HCT116 (cell line): ENCODE data around the gene CFAP43. TPM values are rescaled to one million over a fixed set of nuclear protein-coding genes. Genes with fewer than 3 reads are reported as not detected.
A peak's percentile ranks its signal among the peaks of the same experiment; 100 is the strongest.

ENCODE experiments used
- ATAC-seq: fragments of 200-7000 bp; cut with Tn5 transposase; 2 replicates; pipeline ENCODE4 v1.9.1; 2020; ENCODE audit warnings: mild to moderate bottlenecking, moderate library complexity
- BruUV-seq: library from RNA; stranded (reverse); fragments of 400-500 nt; replicated peaks from 2 replicates; lab custom pipeline; 2021; lab: Mats Ljungman, UMichigan
- CTCF ChIA-PET: fragments of 300-600 bp; sonication (Branson Sonifier 250); formaldehyde crosslinking; loops from one replicate; lab custom pipeline; 2021; ENCODE audit warnings: antibody characterized with exemption; lab: Charles Lee
- POLR2A ChIA-PET: fragments of 300-600, 350-600 bp; sonication (Branson Sonifier 250); formaldehyde crosslinking; loops from one replicate; lab custom pipeline; 2021; ENCODE audit warnings: antibody characterized with exemption; lab: Charles Lee
- RAD21 ChIA-PET, 2 experiments: fragments of 300-600 bp; sonication (Branson Sonifier 250); formaldehyde crosslinking; loops; one replicate each; lab custom pipeline; 2023; ENCODE audit warnings: low total read pairs in 2 of 2; ENCODE audit not compliant: uncharacterized antibody in 2 of 2, unreplicated experiment in 2 of 2, low non-redundant PET in 1 of 2; lab: Charles Lee
- DNase-seq: peaks from one replicate; pipeline ENCODE4 v3.0.0-alpha.2; 2010; ENCODE audit warnings: low read depth, low spot score
- H2AFZ ChIP-seq: fragments of 200-600 bp; shearing (Covaris generic), sonication (generic); 2 replicates; pipeline ENCODE4 v1.6.1; 2017; ENCODE audit warnings: low read depth, mixed run types, mixed read lengths, antibody characterized with exemption, low read length; ENCODE audit not compliant: poor library complexity, severe bottlenecking
- H3K27ac ChIP-seq: 2 replicates; pipeline ENCODE4 v1.5.1; 2012; ENCODE audit warnings: low read depth, low read length
- H3K27me3 ChIP-seq: fragments of 200-600 bp; sonication (generic); 2 replicates; pipeline ENCODE4 v1.6.1; 2016; ENCODE audit warnings: mixed run types, low read length, mixed read lengths; ENCODE audit not compliant: insufficient read depth
- H3K36me3 ChIP-seq, 2 experiments: fragments of 200-500 bp in 1 of 2; fragments of 200-600 bp in 1 of 2; sonication (Bioruptor generic) in 1 of 2; sonication (generic) in 1 of 2; 2 replicates each; pipeline versions ENCODE4 v1.5.1 to v1.6.1; 2014 to 2016; ENCODE audit warnings: low read length in 2 of 2, inconsistent platforms in 1 of 2, mixed read lengths in 1 of 2, mixed run types in 1 of 2; ENCODE audit not compliant: insufficient read depth in 2 of 2, control insufficient read depth in 1 of 2
- H3K4me1 ChIP-seq, 2 experiments: fragments of 200-600 bp in 1 of 2; sonication (generic) in 1 of 2; 2 replicates each; pipeline versions ENCODE4 v1.5.1 to v1.6.1; 2012 to 2017; ENCODE audit warnings: low read length in 2 of 2, inconsistent platforms in 1 of 2, mild to moderate bottlenecking in 1 of 2, mixed read lengths in 1 of 2, mixed run types in 1 of 2, moderate library complexity in 1 of 2; ENCODE audit not compliant: insufficient read depth in 2 of 2, control insufficient read depth in 1 of 2
- H3K4me2 ChIP-seq: fragments of 200-600 bp; sonication (generic); 2 replicates; pipeline ENCODE4 v1.6.1; 2017; ENCODE audit warnings: mixed run types, low read length, mixed read lengths
- H3K4me3 ChIP-seq, 2 experiments: fragments of 200-600 bp in 1 of 2; sonication (generic) in 1 of 2; replicated peaks in 1 of 2; 2 replicates each; pipeline ENCODE4 v1.5.1; 2011 to 2016; ENCODE audit warnings: low read length in 2 of 2, control low read depth in 1 of 2, low read depth in 1 of 2, mild to moderate bottlenecking in 1 of 2, mixed read lengths in 1 of 2, mixed run types in 1 of 2
- H3K79me2 ChIP-seq: fragments of 200-600 bp; sonication (generic); 2 replicates; pipeline ENCODE4 v1.6.1; 2017; ENCODE audit warnings: mild to moderate bottlenecking, mixed run types, low read length, moderate library complexity, mixed read lengths; ENCODE audit not compliant: insufficient read depth
- H3K9ac ChIP-seq: fragments of 200-600 bp; sonication (generic); 2 replicates; pipeline ENCODE4 v1.6.1; 2016; ENCODE audit warnings: low read length, mixed read lengths
- H3K9me2 ChIP-seq: fragments of 200-600 bp; sonication (generic), shearing (Covaris generic); 2 replicates; pipeline ENCODE4 v1.6.1; 2017; ENCODE audit warnings: mixed run types, mild to moderate bottlenecking, moderate library complexity; ENCODE audit not compliant: insufficient read depth
- H3K9me3 ChIP-seq, 2 experiments: fragments of 200-500 bp in 1 of 2; fragments of 200-600 bp in 1 of 2; sonication (Bioruptor generic) in 1 of 2; sonication (generic) in 1 of 2; 2 replicates each; pipeline ENCODE4 v1.6.1; 2014 to 2017; ENCODE audit warnings: low read length in 2 of 2, mixed read lengths in 2 of 2, inconsistent platforms in 1 of 2, low read depth in 1 of 2, mild to moderate bottlenecking in 1 of 2, mixed run types in 1 of 2, moderate library complexity in 1 of 2; ENCODE audit not compliant: control insufficient read depth in 1 of 2, insufficient read depth in 1 of 2
- H4K20me1 ChIP-seq: fragments of 200-600 bp; sonication (generic), shearing (Covaris generic); 2 replicates; pipeline ENCODE4 v1.6.1; 2017; ENCODE audit warnings: mixed run types, mild to moderate bottlenecking, moderate library complexity; ENCODE audit not compliant: insufficient read depth
- EGR1 ChIP-seq: IDR thresholded peaks from 2 replicates; pipeline ENCODE4 v1.6.1; 2012; ENCODE audit warnings: low read depth
- FOSL1 ChIP-seq: IDR thresholded peaks from 2 replicates; pipeline ENCODE4 v1.6.1; 2012; ENCODE audit warnings: low read depth
- POLR2A ChIP-seq: IDR thresholded peaks from 2 replicates; pipeline ENCODE4 v1.7.0; 2011; ENCODE audit warnings: borderline replicate concordance; ENCODE audit not compliant: insufficient read depth, insufficient read length; ENCODE audit errors: extremely low read depth
- RAD21 ChIP-seq: IDR thresholded peaks from 2 replicates; pipeline ENCODE4 v1.6.1; 2012; ENCODE audit warnings: low read depth, mild to moderate bottlenecking
- SP1 ChIP-seq: IDR thresholded peaks from 2 replicates; pipeline ENCODE4 v1.6.1; 2012; ENCODE audit warnings: low read depth
- SRF ChIP-seq: IDR thresholded peaks from 2 replicates; pipeline ENCODE4 v1.6.1; 2012; ENCODE audit warnings: low read depth
- TCF7L2 ChIP-seq: IDR thresholded peaks from 2 replicates; pipeline ENCODE4 v1.7.0; 2011; ENCODE audit warnings: borderline replicate concordance, inconsistent platforms; ENCODE audit not compliant: insufficient read depth, insufficient read length; ENCODE audit errors: extremely low read depth
- intact Hi-C: fragments of 100-400 bp; cut with micrococcal nuclease; formaldehyde crosslinking; loops from 2 replicates; pipeline ENCODE4 v1.10.0; 2022
- total RNA-seq: library from RNA; stranded (reverse); gene quantifications from one replicate; pipeline ENCODE4 v1.2.1, GENCODE V29; 2021; ENCODE audit not compliant: unreplicated experiment
- TF ChIP-seq, protein P1 (sequence below): IDR thresholded peaks from 2 replicates; pipeline ENCODE4 v1.6.1; 2012
- TF ChIP-seq, protein P2 (sequence below): IDR thresholded peaks from 2 replicates; pipeline ENCODE4 v1.6.1; 2011; ENCODE audit warnings: mild to moderate bottlenecking, low read length, moderate library complexity; ENCODE audit not compliant: insufficient replicate concordance; ENCODE audit errors: extremely low read depth
- TF ChIP-seq, protein P3 (sequence below), 3 experiments: fragments of 200-600 bp in 1 of 3; sonication (generic) in 1 of 3; IDR thresholded peaks in 2 of 3; conservative IDR thresholded peaks in 1 of 3; 2 replicates each; pipeline ENCODE4 v1.5.1; 2012 to 2017; ENCODE audit warnings: low read depth in 2 of 3, low read length in 2 of 3, antibody characterized with exemption in 1 of 3, borderline replicate concordance in 1 of 3, control low read depth in 1 of 3, mild to moderate bottlenecking in 1 of 3, mixed read lengths in 1 of 3, mixed run types in 1 of 3, moderate library complexity in 1 of 3; ENCODE audit not compliant: insufficient read depth in 1 of 3
- TF ChIP-seq, protein P4 (sequence below): IDR thresholded peaks from 2 replicates; pipeline ENCODE4 v1.6.1; 2012

Gene CFAP43
- total RNA-seq, 1 experiment from 2014 or later = 4.0 TPM

DNA sequence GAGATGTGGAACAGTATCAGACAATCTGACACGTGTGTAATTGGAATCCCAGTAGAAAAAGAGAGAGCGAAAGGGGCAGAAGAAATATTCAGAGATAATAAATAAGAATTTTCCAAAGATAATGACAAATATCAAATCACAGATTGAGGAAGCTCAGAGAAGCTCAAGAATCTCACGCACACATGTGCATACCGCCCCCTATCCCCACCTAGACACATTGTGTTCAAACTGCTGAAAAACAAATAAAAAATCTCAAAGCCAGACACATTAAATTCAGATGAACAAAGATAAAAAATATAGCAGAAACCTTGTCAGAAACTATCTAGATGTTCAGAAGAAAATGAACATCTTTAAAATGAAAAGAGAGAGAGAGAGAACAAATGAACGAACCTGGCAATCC lies 92.9 kb downstream of the CFAP43 start:
- CTCF ChIA-PET = interaction anchor here (0.5 to 4.4 kb wide), 12 partner anchors 9 to 144 kb away, joined by 3 to 44 read pairs (median 4); partner anchors contain the start of gene SFR1
- no TSS peak for BruUV-seq
- no peak overlapping the region for H3K9ac ChIP-seq
- ATAC-seq (peak; percentile 84), DNase-seq (no peak)
- H3K9me2 ChIP-seq = no peaks in the 10 kb centered on the region
- no peaks in the 10 kb centered on the region for H3K36me3 ChIP-seq
- no peaks in the 10 kb centered on the region for H3K4me1 ChIP-seq
- H3K79me2 ChIP-seq = no peaks in the 10 kb centered on the region
- no peaks in the 10 kb centered on the region for H3K9me3 ChIP-seq
- intact Hi-C loops = no loop called here
- TF ChIP-seq, protein P1, sequence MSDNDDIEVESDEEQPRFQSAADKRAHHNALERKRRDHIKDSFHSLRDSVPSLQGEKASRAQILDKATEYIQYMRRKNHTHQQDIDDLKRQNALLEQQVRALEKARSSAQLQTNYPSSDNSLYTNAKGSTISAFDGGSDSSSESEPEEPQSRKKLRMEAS = peak; percentile 11; the same call in 1 of the 2 replicates
- TF ChIP-seq SP1 (no peak), SRF (no peak), EGR1 (no peak), POLR2A (no peak), TCF7L2 (no peak), FOSL1 (no peak), RAD21 (peak; percentile 77)
- TF ChIP-seq, protein P2, sequence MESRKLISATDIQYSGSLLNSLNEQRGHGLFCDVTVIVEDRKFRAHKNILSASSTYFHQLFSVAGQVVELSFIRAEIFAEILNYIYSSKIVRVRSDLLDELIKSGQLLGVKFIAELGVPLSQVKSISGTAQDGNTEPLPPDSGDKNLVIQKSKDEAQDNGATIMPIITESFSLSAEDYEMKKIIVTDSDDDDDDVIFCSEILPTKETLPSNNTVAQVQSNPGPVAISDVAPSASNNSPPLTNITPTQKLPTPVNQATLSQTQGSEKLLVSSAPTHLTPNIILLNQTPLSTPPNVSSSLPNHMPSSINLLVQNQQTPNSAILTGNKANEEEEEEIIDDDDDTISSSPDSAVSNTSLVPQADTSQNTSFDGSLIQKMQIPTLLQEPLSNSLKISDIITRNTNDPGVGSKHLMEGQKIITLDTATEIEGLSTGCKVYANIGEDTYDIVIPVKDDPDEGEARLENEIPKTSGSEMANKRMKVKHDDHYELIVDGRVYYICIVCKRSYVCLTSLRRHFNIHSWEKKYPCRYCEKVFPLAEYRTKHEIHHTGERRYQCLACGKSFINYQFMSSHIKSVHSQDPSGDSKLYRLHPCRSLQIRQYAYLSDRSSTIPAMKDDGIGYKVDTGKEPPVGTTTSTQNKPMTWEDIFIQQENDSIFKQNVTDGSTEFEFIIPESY = no peak
- TF ChIP-seq, protein P3, sequence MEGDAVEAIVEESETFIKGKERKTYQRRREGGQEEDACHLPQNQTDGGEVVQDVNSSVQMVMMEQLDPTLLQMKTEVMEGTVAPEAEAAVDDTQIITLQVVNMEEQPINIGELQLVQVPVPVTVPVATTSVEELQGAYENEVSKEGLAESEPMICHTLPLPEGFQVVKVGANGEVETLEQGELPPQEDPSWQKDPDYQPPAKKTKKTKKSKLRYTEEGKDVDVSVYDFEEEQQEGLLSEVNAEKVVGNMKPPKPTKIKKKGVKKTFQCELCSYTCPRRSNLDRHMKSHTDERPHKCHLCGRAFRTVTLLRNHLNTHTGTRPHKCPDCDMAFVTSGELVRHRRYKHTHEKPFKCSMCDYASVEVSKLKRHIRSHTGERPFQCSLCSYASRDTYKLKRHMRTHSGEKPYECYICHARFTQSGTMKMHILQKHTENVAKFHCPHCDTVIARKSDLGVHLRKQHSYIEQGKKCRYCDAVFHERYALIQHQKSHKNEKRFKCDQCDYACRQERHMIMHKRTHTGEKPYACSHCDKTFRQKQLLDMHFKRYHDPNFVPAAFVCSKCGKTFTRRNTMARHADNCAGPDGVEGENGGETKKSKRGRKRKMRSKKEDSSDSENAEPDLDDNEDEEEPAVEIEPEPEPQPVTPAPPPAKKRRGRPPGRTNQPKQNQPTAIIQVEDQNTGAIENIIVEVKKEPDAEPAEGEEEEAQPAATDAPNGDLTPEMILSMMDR (IDR thresholded peaks at IDR 0.05 in 2 of 3, conservative IDR thresholded peaks at IDR 0.05 in 1 of 3; ENCODE audit: borderline replicate concordance in 1 of 3, insufficient read depth in 1 of 3, low read depth in 2 of 3, low read length in 2 of 3) = peak; percentile 52 to 86 (median 80); a peak in 5 of 6 replicates
- TF ChIP-seq, protein P4, sequence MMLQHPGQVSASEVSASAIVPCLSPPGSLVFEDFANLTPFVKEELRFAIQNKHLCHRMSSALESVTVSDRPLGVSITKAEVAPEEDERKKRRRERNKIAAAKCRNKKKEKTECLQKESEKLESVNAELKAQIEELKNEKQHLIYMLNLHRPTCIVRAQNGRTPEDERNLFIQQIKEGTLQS = no peak
- TF ChIP-seq, all 23 proteins: peak for 3
- Histone ChIP-seq H4K20me1 (no peaks in the 10 kb centered on the region), H3K4me2 (no peak overlapping the region), H3K4me3 (no peak overlapping the region), H3K27ac (no peak overlapping the region), H3K27me3 (no peaks in the 10 kb centered on the region), H2AFZ (peak overlapping the region; percentile 56)
- ChIA-PET RAD21 (no interaction called here), POLR2A (interaction anchor here (1.0 kb wide), 1 partner anchor 130 kb away, joined by 3 read pairs; the partner anchor contains the start of gene GSTO2)
